ENCODE results near the gene TMEM131. TPM values are rescaled to one million over a fixed set of nuclear protein-coding genes. Genes with fewer than 3 reads are reported as not detected.

Gene TMEM131
- total and polyA plus RNA-seq, 10 of the 15 experiments (the other 5 are each of a cell fraction or from before 2014, with no cell fraction given): 6.0 to 48.2 (median 23.2) TPM

DNA sequence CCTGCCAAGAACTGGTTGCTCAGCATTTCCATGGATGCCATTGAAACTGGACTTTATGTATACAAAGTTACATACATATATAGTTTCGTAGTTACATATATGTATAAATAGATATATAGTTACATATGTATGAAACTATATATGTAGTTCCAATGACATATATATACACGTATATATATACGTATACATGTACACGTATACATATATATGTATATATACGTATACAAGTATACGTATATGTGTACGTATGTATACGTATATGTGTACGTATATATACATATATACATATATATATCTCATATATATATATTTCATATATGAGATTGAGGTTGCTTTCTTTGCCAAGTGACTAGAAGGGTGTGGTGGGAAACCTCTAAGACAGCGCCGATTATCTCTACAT is 10.6 kb upstream of the TMEM131 start:
- WGBS (ENCODE audit: insufficient coverage, insufficient replicate concordance, low lambda C conversion rate, missing lambda C conversion rate): 97% methylated on average over 11 of the region's 11 CpGs
- in situ Hi-C loops (cut with MboI) (loop anchor here (25.0 kb wide), 1 partner anchor 1944 kb away; no protein-coding TSS in a partner anchor), intact Hi-C loops (cut with micrococcal nuclease; ENCODE audit: unreplicated experiment) (no loop called here)
- Histone ChIP-seq H3K9ac (ENCODE audit: control insufficient read depth, insufficient read depth, low read length) (no peak overlapping the region), H3K27me3 (replicated peaks in 1 of 2; ENCODE audit: control insufficient read depth in 2 of 2, insufficient read depth in 2 of 2, low read length in 1 of 2) (no peaks in the 10 kb centered on the region), H3K4me3 (no peak overlapping the region), H4K20me1 (ENCODE audit: control insufficient read depth, insufficient read depth) (no peaks in the 10 kb centered on the region), H3K4me2 (ENCODE audit: control insufficient read depth, insufficient read depth) (no peak overlapping the region), H3K4me1 (ENCODE audit: control insufficient read depth, insufficient read depth, low read length) (peaks cover 18% of the 10 kb centered on the region), H3K79me2 (ENCODE audit: control insufficient read depth, insufficient read depth, low read length) (no peaks in the 10 kb centered on the region), H3K9me3 (replicated peaks; ENCODE audit: control insufficient read depth, insufficient read depth, low read length) (no peaks in the 10 kb centered on the region), H2AFZ (ENCODE audit: control insufficient read depth, low read depth, low read length) (no peak overlapping the region), H3K36me3 (ENCODE audit: control insufficient read depth in 2 of 2, insufficient read depth in 2 of 2, low read length in 1 of 2) (no peaks in the 10 kb centered on the region), H3K27ac (ENCODE audit: control insufficient read depth, insufficient read depth) (no peak overlapping the region)
- FAIRE-seq (no peak), DNase-seq (ENCODE audit: low read depth, low spot score) (no peak), ATAC-seq (no peak)
- SMC1A ChIA-PET (ENCODE audit: uncharacterized antibody, unreplicated experiment): interaction anchor here (1.2 kb wide), 1 partner anchor 9 kb away, joined by 3 read pairs; no protein-coding TSS in a partner anchor
- RAD21 ChIA-PET (ENCODE audit: unreplicated experiment): no interaction called here
- CTCF ChIA-PET: no interaction called here
- no TSS peak for BruUV-seq (replicated peaks)
- TF ChIP-seq GABPA (IDR thresholded peaks at IDR 0.05; ENCODE audit: low read depth): no peak
- no peak for TF ChIP-seq RELA (IDR thresholded peaks at IDR 0.05; ENCODE audit: borderline replicate concordance, partially characterized antibody)
- TF ChIP-seq NR2C2 (IDR thresholded peaks at IDR 0.05; ENCODE audit: borderline replicate concordance, control insufficient read depth, insufficient read length, low read depth): no peak
- TF ChIP-seq MTA3 (IDR thresholded peaks at IDR 0.05; ENCODE audit: borderline replicate concordance, low read length): no peak
- TF ChIP-seq CHD2 (IDR thresholded peaks at IDR 0.05; ENCODE audit: borderline replicate concordance, low read depth, low read length): no peak
- TF ChIP-seq, protein P1, sequence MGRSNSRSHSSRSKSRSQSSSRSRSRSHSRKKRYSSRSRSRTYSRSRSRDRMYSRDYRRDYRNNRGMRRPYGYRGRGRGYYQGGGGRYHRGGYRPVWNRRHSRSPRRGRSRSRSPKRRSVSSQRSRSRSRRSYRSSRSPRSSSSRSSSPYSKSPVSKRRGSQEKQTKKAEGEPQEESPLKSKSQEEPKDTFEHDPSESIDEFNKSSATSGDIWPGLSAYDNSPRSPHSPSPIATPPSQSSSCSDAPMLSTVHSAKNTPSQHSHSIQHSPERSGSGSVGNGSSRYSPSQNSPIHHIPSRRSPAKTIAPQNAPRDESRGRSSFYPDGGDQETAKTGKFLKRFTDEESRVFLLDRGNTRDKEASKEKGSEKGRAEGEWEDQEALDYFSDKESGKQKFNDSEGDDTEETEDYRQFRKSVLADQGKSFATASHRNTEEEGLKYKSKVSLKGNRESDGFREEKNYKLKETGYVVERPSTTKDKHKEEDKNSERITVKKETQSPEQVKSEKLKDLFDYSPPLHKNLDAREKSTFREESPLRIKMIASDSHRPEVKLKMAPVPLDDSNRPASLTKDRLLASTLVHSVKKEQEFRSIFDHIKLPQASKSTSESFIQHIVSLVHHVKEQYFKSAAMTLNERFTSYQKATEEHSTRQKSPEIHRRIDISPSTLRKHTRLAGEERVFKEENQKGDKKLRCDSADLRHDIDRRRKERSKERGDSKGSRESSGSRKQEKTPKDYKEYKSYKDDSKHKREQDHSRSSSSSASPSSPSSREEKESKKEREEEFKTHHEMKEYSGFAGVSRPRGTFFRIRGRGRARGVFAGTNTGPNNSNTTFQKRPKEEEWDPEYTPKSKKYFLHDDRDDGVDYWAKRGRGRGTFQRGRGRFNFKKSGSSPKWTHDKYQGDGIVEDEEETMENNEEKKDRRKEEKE (IDR thresholded peaks at IDR 0.05): no peak
- TF ChIP-seq TARDBP (IDR thresholded peaks at IDR 0.05; ENCODE audit: borderline replicate concordance): no peak
- TF ChIP-seq, protein P2, sequence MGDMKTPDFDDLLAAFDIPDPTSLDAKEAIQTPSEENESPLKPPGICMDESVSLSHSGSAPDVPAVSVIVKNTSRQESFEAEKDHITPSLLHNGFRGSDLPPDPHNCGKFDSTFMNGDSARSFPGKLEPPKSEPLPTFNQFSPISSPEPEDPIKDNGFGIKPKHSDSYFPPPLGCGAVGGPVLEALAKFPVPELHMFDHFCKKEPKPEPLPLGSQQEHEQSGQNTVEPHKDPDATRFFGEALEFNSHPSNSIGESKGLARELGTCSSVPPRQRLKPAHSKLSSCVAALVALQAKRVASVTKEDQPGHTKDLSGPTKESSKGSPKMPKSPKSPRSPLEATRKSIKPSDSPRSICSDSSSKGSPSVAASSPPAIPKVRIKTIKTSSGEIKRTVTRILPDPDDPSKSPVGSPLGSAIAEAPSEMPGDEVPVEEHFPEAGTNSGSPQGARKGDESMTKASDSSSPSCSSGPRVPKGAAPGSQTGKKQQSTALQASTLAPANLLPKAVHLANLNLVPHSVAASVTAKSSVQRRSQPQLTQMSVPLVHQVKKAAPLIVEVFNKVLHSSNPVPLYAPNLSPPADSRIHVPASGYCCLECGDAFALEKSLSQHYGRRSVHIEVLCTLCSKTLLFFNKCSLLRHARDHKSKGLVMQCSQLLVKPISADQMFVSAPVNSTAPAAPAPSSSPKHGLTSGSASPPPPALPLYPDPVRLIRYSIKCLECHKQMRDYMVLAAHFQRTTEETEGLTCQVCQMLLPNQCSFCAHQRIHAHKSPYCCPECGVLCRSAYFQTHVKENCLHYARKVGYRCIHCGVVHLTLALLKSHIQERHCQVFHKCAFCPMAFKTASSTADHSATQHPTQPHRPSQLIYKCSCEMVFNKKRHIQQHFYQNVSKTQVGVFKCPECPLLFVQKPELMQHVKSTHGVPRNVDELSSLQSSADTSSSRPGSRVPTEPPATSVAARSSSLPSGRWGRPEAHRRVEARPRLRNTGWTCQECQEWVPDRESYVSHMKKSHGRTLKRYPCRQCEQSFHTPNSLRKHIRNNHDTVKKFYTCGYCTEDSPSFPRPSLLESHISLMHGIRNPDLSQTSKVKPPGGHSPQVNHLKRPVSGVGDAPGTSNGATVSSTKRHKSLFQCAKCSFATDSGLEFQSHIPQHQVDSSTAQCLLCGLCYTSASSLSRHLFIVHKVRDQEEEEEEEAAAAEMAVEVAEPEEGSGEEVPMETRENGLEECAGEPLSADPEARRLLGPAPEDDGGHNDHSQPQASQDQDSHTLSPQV (IDR thresholded peaks at IDR 0.05): no peak
- TF ChIP-seq, protein P3, sequence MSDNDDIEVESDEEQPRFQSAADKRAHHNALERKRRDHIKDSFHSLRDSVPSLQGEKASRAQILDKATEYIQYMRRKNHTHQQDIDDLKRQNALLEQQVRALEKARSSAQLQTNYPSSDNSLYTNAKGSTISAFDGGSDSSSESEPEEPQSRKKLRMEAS (IDR thresholded peaks at IDR 0.05; ENCODE audit: low read depth, low read length): no peak
- no peak for TF ChIP-seq SMAD5 (IDR thresholded peaks at IDR 0.05; ENCODE audit: low read depth)
- TF ChIP-seq SMC3 (IDR thresholded peaks at IDR 0.05; ENCODE audit: borderline replicate concordance, low read length): no peak
- TF ChIP-seq SREBF2 (IDR thresholded peaks at IDR 0.05; ENCODE audit: low read length): no peak
- TF ChIP-seq, protein P4, sequence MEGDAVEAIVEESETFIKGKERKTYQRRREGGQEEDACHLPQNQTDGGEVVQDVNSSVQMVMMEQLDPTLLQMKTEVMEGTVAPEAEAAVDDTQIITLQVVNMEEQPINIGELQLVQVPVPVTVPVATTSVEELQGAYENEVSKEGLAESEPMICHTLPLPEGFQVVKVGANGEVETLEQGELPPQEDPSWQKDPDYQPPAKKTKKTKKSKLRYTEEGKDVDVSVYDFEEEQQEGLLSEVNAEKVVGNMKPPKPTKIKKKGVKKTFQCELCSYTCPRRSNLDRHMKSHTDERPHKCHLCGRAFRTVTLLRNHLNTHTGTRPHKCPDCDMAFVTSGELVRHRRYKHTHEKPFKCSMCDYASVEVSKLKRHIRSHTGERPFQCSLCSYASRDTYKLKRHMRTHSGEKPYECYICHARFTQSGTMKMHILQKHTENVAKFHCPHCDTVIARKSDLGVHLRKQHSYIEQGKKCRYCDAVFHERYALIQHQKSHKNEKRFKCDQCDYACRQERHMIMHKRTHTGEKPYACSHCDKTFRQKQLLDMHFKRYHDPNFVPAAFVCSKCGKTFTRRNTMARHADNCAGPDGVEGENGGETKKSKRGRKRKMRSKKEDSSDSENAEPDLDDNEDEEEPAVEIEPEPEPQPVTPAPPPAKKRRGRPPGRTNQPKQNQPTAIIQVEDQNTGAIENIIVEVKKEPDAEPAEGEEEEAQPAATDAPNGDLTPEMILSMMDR (IDR thresholded peaks at IDR 0.05 in 2 of 3, conservative IDR thresholded peaks at IDR 0.05 in 1 of 3; ENCODE audit: control insufficient read depth in 2 of 3, extremely low read depth in 1 of 3, insufficient read depth in 1 of 3, low read depth in 3 of 3, low read length in 3 of 3): no peak
- TF ChIP-seq, protein P5, sequence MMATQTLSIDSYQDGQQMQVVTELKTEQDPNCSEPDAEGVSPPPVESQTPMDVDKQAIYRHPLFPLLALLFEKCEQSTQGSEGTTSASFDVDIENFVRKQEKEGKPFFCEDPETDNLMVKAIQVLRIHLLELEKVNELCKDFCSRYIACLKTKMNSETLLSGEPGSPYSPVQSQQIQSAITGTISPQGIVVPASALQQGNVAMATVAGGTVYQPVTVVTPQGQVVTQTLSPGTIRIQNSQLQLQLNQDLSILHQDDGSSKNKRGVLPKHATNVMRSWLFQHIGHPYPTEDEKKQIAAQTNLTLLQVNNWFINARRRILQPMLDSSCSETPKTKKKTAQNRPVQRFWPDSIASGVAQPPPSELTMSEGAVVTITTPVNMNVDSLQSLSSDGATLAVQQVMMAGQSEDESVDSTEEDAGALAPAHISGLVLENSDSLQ (IDR thresholded peaks at IDR 0.05): no peak
- POLR2A ChIA-PET: no interaction called here

Measured in GM12878 (cell line).